ENCODE measurements around the gene SERPINB1. TPM values are rescaled to one million over a fixed set of nuclear protein-coding genes. Genes with fewer than 3 reads are reported as not detected.

The SERPINB1 gene
- total and polyA plus RNA-seq, 12 donors, result 33.4 to 159 (median 60.7) TPM

DNA sequence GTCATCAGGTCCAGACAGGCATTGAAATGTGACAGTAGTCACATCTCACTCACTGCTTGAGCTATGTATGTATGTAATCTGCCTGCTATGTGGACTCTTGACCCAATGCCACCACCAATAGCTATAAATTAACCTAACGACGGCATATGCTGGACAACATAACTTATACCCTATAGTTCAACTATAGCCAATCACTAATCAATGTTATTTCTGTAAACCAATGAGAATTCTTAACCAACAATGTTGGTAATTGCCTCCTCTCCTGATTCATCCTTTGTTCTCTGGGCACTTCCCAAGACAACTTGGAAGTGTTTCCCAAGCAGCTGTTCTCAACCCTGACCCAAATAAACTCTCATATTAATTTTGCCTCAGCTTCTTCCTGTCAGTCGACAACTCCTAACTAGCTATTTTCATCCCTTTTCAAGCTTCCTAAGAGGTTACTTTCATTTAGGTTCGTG lies 24.1 kb upstream of the SERPINB1 start:
- no peaks in the 10 kb centered on the region for H3K36me3 ChIP-seq (replicated peaks in 1 of 2)
- H3K27ac ChIP-seq, result peak overlapping the region in 2 of 5 donors; percentile 7 to 61
- DNase-seq, result no peak
- WGBS, 4 donors, result 12 to 26% (median 16%) methylated on average over 4 of the region's 4 CpGs
- no peaks in the 10 kb centered on the region for H3K27me3 ChIP-seq
- TF ChIP-seq, protein P1, sequence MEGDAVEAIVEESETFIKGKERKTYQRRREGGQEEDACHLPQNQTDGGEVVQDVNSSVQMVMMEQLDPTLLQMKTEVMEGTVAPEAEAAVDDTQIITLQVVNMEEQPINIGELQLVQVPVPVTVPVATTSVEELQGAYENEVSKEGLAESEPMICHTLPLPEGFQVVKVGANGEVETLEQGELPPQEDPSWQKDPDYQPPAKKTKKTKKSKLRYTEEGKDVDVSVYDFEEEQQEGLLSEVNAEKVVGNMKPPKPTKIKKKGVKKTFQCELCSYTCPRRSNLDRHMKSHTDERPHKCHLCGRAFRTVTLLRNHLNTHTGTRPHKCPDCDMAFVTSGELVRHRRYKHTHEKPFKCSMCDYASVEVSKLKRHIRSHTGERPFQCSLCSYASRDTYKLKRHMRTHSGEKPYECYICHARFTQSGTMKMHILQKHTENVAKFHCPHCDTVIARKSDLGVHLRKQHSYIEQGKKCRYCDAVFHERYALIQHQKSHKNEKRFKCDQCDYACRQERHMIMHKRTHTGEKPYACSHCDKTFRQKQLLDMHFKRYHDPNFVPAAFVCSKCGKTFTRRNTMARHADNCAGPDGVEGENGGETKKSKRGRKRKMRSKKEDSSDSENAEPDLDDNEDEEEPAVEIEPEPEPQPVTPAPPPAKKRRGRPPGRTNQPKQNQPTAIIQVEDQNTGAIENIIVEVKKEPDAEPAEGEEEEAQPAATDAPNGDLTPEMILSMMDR (IDR thresholded peaks at IDR 0.05), result no peak
- no peak for TF ChIP-seq POLR2A (IDR thresholded peaks at IDR 0.05)
- peak overlapping the region in 1 of 4 donors; percentile 29 for H3K4me3 ChIP-seq
- no peaks in the 10 kb centered on the region for H3K9me3 ChIP-seq (replicated peaks in 1 of 3)
- peaks cover 0 to 9% of the 10 kb centered on the region in 2 donors for H3K4me1 ChIP-seq (replicated peaks in 1 of 2)
- intact Hi-C loops (cut with DNase I), result no loop called here

DNA sequence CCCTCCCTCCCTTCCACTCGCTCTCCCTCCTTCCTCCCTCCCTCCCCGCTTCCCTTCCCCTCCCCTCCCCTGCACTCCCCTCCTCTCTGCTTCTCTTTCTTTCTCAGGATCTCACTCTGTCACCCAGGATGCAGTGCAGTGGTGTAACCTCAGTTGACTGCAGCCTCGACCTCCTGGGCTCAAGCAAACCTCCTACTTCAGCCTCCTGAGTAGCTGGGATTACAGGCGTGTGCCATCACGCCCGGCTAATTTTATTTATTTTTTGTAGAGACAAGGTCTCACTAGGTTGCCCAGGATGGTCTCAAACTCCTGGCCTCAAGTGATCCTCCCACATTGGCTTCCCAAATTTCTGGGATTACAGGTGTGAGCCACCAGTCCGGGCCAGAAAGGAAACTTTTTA lies 23.6 kb upstream of the SERPINB1 start:
- intact Hi-C loops (cut with DNase I), result no loop called here
- Histone ChIP-seq H3K4me1 (replicated peaks in 1 of 2) (peaks cover 0 to 9% of the 10 kb centered on the region in 2 donors), H3K27ac (peak overlapping the region in 1 of 5 donors; percentile 61), H3K9me3 (replicated peaks in 1 of 3) (no peaks in the 10 kb centered on the region), H3K27me3 (no peaks in the 10 kb centered on the region), H3K4me3 (no peak overlapping the region), H3K36me3 (replicated peaks in 1 of 2) (no peaks in the 10 kb centered on the region)
- DNase-seq, result no peak
- WGBS, 4 donors, result 81 to 91% (median 85%) methylated on average over 7 of the region's 7 CpGs
- TF ChIP-seq, protein P1 (IDR thresholded peaks at IDR 0.05), result no peak
- TF ChIP-seq POLR2A (IDR thresholded peaks at IDR 0.05), result no peak

DNA sequence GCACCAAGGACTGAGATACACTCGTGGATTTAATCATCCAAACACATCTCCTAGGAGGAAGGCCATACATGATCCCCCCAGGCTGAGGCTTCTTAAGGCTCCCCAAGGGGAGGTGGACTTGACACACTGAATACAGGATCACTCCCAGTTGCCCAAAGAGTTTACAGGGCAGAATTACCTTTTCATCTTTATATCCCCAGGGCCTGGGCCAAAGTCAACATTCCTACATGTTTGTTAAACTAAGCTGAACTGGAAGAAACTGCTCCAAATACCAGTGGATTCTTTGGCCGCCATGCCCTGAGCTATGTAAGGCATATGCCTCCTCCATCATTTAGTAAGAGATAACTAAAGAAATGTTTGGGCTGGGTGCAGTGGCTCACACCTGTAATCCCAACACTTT lies 22.2 kb upstream of the SERPINB1 start:
- TF ChIP-seq, protein P1 (IDR thresholded peaks at IDR 0.05), result no peak
- no peak for TF ChIP-seq POLR2A (IDR thresholded peaks at IDR 0.05)
- H3K27ac ChIP-seq, result no peak overlapping the region
- no peak overlapping the region for H3K4me3 ChIP-seq
- no peaks in the 10 kb centered on the region for H3K27me3 ChIP-seq
- peaks cover 2 to 15% of the 10 kb centered on the region in 2 donors for H3K4me1 ChIP-seq (replicated peaks in 1 of 2)
- no peaks in the 10 kb centered on the region for H3K9me3 ChIP-seq (replicated peaks in 1 of 3)
- WGBS, 4 donors, result 85 to 100% (median 86%) methylated on average over 2 of the region's 2 CpGs
- intact Hi-C loops (cut with DNase I), result no loop called here
- H3K36me3 ChIP-seq (replicated peaks in 1 of 2), result no peaks in the 10 kb centered on the region
- DNase-seq, result no peak

DNA sequence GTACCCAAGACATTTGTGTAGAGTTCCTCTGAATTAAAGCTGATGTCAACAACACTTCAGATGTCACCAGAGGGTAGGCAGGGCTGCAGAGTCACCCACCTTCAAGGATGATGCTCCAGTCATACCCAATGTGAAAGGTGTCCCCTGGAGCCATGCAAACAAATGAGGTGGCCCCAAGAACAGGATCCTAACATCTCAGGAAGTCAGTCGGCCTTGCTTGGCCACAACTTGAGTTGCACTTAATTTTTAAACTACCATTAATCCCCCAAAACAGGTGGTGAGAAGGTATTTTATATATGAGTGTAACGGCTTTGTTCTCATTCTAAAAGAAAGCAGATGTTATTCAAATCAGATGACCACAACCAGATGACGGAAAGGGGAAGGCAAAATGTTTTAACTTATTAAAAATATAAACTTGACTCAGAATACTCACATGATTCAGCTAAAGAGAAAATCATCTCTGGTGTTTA lies 21.1 kb upstream of the SERPINB1 start:
- no peaks in the 10 kb centered on the region for H3K36me3 ChIP-seq (replicated peaks in 1 of 2)
- WGBS, 4 donors, result 62 to 71% (median 69%) methylated on average over 3 of the region's 3 CpGs
- H3K4me1 ChIP-seq (replicated peaks in 1 of 2), result peaks cover 13 to 26% of the 10 kb centered on the region in 2 donors
- H3K27ac ChIP-seq, result no peak overlapping the region
- intact Hi-C loops (cut with DNase I), result no loop called here
- TF ChIP-seq, protein P1 (IDR thresholded peaks at IDR 0.05), result no peak
- TF ChIP-seq POLR2A (IDR thresholded peaks at IDR 0.05), result no peak
- H3K4me3 ChIP-seq, result no peak overlapping the region
- no peaks in the 10 kb centered on the region for H3K27me3 ChIP-seq
- no peak for DNase-seq
- no peaks in the 10 kb centered on the region for H3K9me3 ChIP-seq (replicated peaks in 1 of 3)

Data from adrenal gland (tissue), 12 donors.